Measurements from ENCODE around the gene COL9A1. TPM values are rescaled to one million over a fixed set of nuclear protein-coding genes. Genes with fewer than 3 reads are reported as not detected.
"Not testable (repeated sequence)": the region's sequence is repeated elsewhere in the genome, so short reads cannot be mapped to it uniquely, and the experiment has no call there.

COL9A1 gene
- 0.08 TPM for total RNA-seq
- long read RNA-seq, partial matches to known transcripts: 0 of 1 reads
- long read RNA-seq, other reads (novel, unspliced or antisense): 0 of 1 reads

DNA sequence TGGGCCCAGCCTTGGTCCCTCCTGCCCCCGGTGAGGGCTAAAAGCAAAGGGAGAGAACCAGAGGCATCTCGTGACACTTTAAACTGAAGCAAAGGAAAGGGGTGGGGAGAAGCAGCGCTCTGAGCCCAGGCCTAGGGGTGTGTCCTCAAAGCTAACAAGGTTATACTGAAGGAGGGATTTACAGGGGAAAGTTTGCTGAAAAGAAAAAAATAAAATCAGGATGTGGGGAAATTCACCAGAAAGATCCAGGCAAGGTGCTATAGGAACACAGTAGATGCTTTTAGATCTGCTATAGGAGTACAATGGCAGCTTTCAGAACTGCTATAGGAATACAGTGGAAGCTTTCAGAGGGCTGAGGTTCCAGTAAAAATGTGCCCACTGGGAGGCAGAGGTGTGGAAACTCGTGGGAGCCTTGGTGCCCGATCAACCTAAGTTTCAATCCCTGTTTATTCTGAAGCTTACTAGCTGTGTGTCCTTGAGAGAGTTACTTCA is at the start of gene COL9A1:
TSS of gene COL9A1 (minus strand) at position 51 of the 492 bp plus-strand sequence. CDS start 160 bp downstream, outside the sequence.
- intact Hi-C loops (cut with micrococcal nuclease): no loop called here
- Histone ChIP-seq H3K9me3 (replicated peaks) (no peaks in the 10 kb centered on the region), H3K4me3 (no peak within 1 kb of the TSS), H3K4me1 (peaks cover 6% of the 10 kb centered on the region), H3K27ac (replicated peaks) (no peak within 1 kb of the TSS), H3K36me3 (no peaks in the 10 kb centered on the region), H3K27me3 (ENCODE audit: low read depth) (peaks cover 15% of the 10 kb centered on the region)
- no peak for DNase-seq
- TF ChIP-seq CTCF (IDR thresholded peaks at IDR 0.05; ENCODE audit: borderline replicate concordance): no peak

DNA sequence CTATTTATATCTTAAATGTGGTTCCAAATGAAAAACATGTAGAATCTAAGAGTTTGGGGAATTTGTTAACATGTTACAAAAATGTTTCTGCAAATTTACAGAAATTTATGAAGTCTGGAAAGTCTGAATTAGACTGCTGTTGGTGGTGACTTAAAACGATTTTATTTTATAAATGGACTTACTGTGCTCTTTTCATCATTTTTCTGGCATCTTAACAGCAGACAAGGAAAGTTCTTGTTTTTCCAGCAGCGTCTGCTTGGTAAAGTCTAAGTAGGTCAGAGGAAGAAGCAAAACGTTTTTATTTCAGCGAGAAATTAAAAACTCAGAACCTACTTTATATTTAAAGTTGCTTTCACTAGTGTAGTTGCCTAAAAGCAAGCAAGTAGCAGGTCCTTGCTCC is 48.6 kb upstream of the COL9A1 start:
- Histone ChIP-seq H3K27ac (replicated peaks) (peak overlapping the region; percentile 29), H3K9me3 (replicated peaks) (no peaks in the 10 kb centered on the region), H3K4me3 (no peak overlapping the region), H3K4me1 (no peaks in the 10 kb centered on the region), H3K27me3 (ENCODE audit: low read depth) (peaks cover 6% of the 10 kb centered on the region), H3K36me3 (no peaks in the 10 kb centered on the region)
- TF ChIP-seq CTCF (IDR thresholded peaks at IDR 0.05; ENCODE audit: borderline replicate concordance): no peak
- DNase-seq: no peak
- intact Hi-C loops (cut with micrococcal nuclease): no loop called here

DNA sequence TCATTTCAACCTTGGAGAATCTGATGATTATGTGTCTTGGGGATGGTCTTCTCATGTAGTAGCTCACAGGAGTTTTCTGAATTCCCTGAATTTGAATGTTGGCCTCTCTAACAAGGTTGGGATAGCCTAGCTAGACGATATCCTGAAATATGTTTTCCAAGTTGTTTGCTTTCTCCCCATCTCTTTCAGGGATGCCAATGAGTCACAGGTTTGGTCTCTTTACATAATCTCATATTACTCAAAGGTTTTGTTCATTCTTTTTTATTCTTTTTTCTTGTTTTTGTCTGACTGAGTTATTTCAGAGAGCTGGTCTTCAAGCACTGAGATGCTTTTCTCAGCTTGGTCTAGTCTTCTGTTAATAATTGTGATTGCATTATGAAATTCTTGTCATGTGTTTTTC is 42.7 kb upstream of the COL9A1 start:
- DNase-seq: no peak
- intact Hi-C loops (cut with micrococcal nuclease): no loop called here
- no peak for TF ChIP-seq CTCF (IDR thresholded peaks at IDR 0.05; ENCODE audit: borderline replicate concordance)
- Histone ChIP-seq H3K27ac (replicated peaks) (no peak overlapping the region), H3K36me3 (no peaks in the 10 kb centered on the region), H3K4me1 (no peaks in the 10 kb centered on the region), H3K9me3 (replicated peaks) (no peaks in the 10 kb centered on the region), H3K27me3 (ENCODE audit: low read depth) (peaks cover 9% of the 10 kb centered on the region), H3K4me3 (no peak overlapping the region)

DNA sequence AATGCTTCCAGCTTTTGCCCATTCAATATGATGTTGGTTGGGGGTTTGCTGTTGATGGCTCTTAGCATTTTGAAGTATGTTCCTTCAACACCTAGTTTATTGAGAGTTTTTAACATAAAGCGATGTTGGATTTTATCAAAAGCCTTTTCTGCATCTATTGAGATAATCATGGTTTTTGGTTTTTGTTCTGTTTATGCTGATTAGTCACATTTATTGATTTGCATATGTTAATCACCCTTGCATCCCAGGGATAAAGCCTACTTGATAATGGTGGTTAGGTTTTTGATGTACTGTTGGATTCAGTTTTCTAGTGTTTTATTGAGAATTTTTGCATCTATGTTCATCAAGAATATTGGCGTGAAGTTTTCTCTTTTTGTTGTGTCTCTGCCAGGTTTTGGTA is 40.4 kb upstream of the COL9A1 start:
- Histone ChIP-seq H3K27ac (replicated peaks) (no peak overlapping the region), H3K36me3 (no peaks in the 10 kb centered on the region), H3K4me3 (no peak overlapping the region), H3K4me1 (no peaks in the 10 kb centered on the region), H3K27me3 (ENCODE audit: low read depth) (peaks cover 9% of the 10 kb centered on the region), H3K9me3 (replicated peaks) (peaks cover 16% of the 10 kb centered on the region)
- intact Hi-C loops (cut with micrococcal nuclease): no loop called here
- no peak for DNase-seq
- no peak for TF ChIP-seq CTCF (IDR thresholded peaks at IDR 0.05; ENCODE audit: borderline replicate concordance)

- intact Hi-C loops (cut with micrococcal nuclease); H3K4me1 ChIP-seq; DNase-seq; H3K4me3 ChIP-seq; H3K27ac ChIP-seq (replicated peaks); H3K36me3 ChIP-seq; H3K27me3 ChIP-seq (ENCODE audit: low read depth): not testable (repeated sequence)
- peaks cover 16% of the 10 kb centered on the region for H3K9me3 ChIP-seq (replicated peaks)
Measured at GRCh38 chr6:70339810-70340209, 36.9 kb upstream of the COL9A1 start.

DNA sequence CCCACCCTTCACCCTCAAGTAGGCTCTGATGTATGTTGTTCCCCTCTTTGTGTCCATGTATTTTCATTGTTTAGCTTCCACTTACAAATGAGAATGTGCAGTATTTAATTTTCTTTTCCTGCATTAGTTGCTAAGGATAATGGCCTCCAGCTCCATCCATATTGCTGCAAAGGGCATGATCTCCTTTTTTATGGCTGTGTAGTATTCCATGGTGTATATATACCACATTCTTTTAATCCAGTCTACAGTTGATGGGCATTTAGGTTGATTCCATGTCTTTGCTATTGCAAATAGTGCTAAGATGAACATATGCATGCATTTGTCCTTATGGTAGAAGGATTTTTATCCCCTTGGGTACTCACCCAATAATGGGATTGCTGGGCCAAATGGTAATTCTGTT is 35.9 kb upstream of the COL9A1 start:
- Histone ChIP-seq H3K27ac (replicated peaks) (no peak overlapping the region), H3K4me1 (no peaks in the 10 kb centered on the region), H3K27me3 (ENCODE audit: low read depth) (peaks cover 5% of the 10 kb centered on the region), H3K9me3 (replicated peaks) (peaks cover 16% of the 10 kb centered on the region), H3K36me3 (no peaks in the 10 kb centered on the region), H3K4me3 (no peak overlapping the region)
- DNase-seq: no peak
- TF ChIP-seq CTCF (IDR thresholded peaks at IDR 0.05; ENCODE audit: borderline replicate concordance): no peak
- intact Hi-C loops (cut with micrococcal nuclease): no loop called here
